Parathyroid adenoma (tissue), 2 donors: ENCODE measurements around the gene HOXD12.
A peak's percentile ranks its signal among the peaks of the same experiment; 100 is the strongest.

Experiments used
- H2AFZ ChIP-seq: fragments of 300-600 bp; sonication (generic); one replicate; pipeline ENCODE4 v1.7.0; 2017; ENCODE audit warnings: antibody characterized with exemption, mild to moderate bottlenecking
- H3K27ac ChIP-seq: fragments of 300-600 bp; sonication (generic); one replicate; pipeline ENCODE4 v1.7.0; 2017
- H3K27me3 ChIP-seq: fragments of 300-600 bp; sonication (generic); one replicate; pipeline ENCODE4 v1.7.0; 2017; ENCODE audit warnings: low read length; ENCODE audit not compliant: control insufficient read depth, insufficient read depth
- H3K36me3 ChIP-seq: fragments of 300-600 bp; sonication (generic); one replicate; pipeline ENCODE4 v1.7.0; 2017; ENCODE audit warnings: low read length; ENCODE audit not compliant: control insufficient read depth, insufficient read depth
- H3K4me1 ChIP-seq: fragments of 300-600 bp; sonication (generic); one replicate; pipeline ENCODE4 v1.7.0; 2017; ENCODE audit warnings: control low read depth
- H3K4me2 ChIP-seq: fragments of 300-600 bp; sonication (generic); one replicate; pipeline ENCODE4 v1.7.0; 2017; ENCODE audit warnings: low read length
- H3K4me3 ChIP-seq: fragments of 300-600 bp; sonication (generic); one replicate; pipeline ENCODE4 v1.7.0; 2017; ENCODE audit warnings: low read depth, low read length
- H3K79me2 ChIP-seq: fragments of 300-600 bp; sonication (generic); one replicate; pipeline ENCODE4 v1.7.0; 2017; ENCODE audit warnings: control low read depth
- H3K9ac ChIP-seq: fragments of 300-600 bp; sonication (generic); one replicate; pipeline ENCODE4 v1.7.0; 2017; ENCODE audit warnings: mild to moderate bottlenecking
- H3K9me3 ChIP-seq: fragments of 300-600 bp; sonication (generic); one replicate; pipeline ENCODE4 v1.7.0; 2017; ENCODE audit warnings: low read length; ENCODE audit not compliant: control insufficient read depth
- CTCF ChIP-seq: fragments of 300-600 bp; sonication (generic); IDR thresholded peaks from one replicate; pipeline ENCODE4 v1.7.0; 2017; ENCODE audit warnings: antibody characterized with exemption, mild to moderate bottlenecking
- donor health status: primary hyperparathyroidism.

HOXD12 gene

GRCh38 chr2:176123411-176124109, 24.0 kb downstream of the HOXD12 start:
- no peak for TF ChIP-seq CTCF
- H3K27ac ChIP-seq: no peak overlapping the region
- H3K4me1 ChIP-seq: no peaks in the 10 kb centered on the region
- H3K36me3 ChIP-seq: no peaks in the 10 kb centered on the region
- no peak overlapping the region for H2AFZ ChIP-seq
- H3K4me2 ChIP-seq: peak overlapping the region; percentile 13
- H3K9ac ChIP-seq: no peak overlapping the region
- H3K27me3 ChIP-seq: peaks cover 25% of the 10 kb centered on the region
- H3K4me3 ChIP-seq: peak overlapping the region; percentile 44
- no peaks in the 10 kb centered on the region for H3K9me3 ChIP-seq
- H3K79me2 ChIP-seq: no peaks in the 10 kb centered on the region

- Histone ChIP-seq H3K9me3 (no peaks in the 10 kb centered on the region), H3K27me3 (peaks cover 25% of the 10 kb centered on the region), H3K4me1 (no peaks in the 10 kb centered on the region), H3K4me2 (no peak overlapping the region), H3K4me3 (no peak overlapping the region), H2AFZ (no peak overlapping the region), H3K79me2 (no peaks in the 10 kb centered on the region), H3K27ac (no peak overlapping the region), H3K9ac (no peak overlapping the region), H3K36me3 (no peaks in the 10 kb centered on the region)
- no peak for TF ChIP-seq CTCF
Observed at GRCh38 chr2:176124110-176124946, 24.7 kb downstream of the HOXD12 start.

GRCh38 chr2:176124947-176125771, 25.6 kb downstream of the HOXD12 start:
- H3K27me3 ChIP-seq: peaks cover 25% of the 10 kb centered on the region
- no peak overlapping the region for H2AFZ ChIP-seq
- H3K4me2 ChIP-seq: no peak overlapping the region
- H3K9ac ChIP-seq: no peak overlapping the region
- no peaks in the 10 kb centered on the region for H3K36me3 ChIP-seq
- no peaks in the 10 kb centered on the region for H3K4me1 ChIP-seq
- H3K4me3 ChIP-seq: peak overlapping the region; percentile 3
- no peak overlapping the region for H3K27ac ChIP-seq
- no peaks in the 10 kb centered on the region for H3K79me2 ChIP-seq
- H3K9me3 ChIP-seq: no peaks in the 10 kb centered on the region
- TF ChIP-seq CTCF: no peak

GRCh38 chr2:176125772-176126054, 26.1 kb downstream of the HOXD12 start:
- H3K27me3 ChIP-seq: peaks cover 22% of the 10 kb centered on the region
- no peaks in the 10 kb centered on the region for H3K9me3 ChIP-seq
- no peak overlapping the region for H2AFZ ChIP-seq
- no peaks in the 10 kb centered on the region for H3K79me2 ChIP-seq
- no peak overlapping the region for H3K4me3 ChIP-seq
- H3K4me2 ChIP-seq: no peak overlapping the region
- no peak overlapping the region for H3K9ac ChIP-seq
- no peaks in the 10 kb centered on the region for H3K4me1 ChIP-seq
- H3K27ac ChIP-seq: no peak overlapping the region
- no peak for TF ChIP-seq CTCF
- no peaks in the 10 kb centered on the region for H3K36me3 ChIP-seq
